HL-60/S4 treated with retinoic acid at 250 ng/mL for 4 days and 3 days (cell line): ENCODE measurements around the gene CRYBB2.
"Not testable (repeated sequence)": the region's sequence is repeated elsewhere in the genome, so short reads cannot be mapped to it uniquely, and the experiment has no call there.

Experiments
- in situ Hi-C: fragments of 300-500 bp; cut with MboI; formaldehyde crosslinking; loops from 2 replicates; pipeline ENCODE4 v1.7.0; 2022; ENCODE audit warnings: low sequenced_read_pairs

Gene CRYBB2

DNA sequence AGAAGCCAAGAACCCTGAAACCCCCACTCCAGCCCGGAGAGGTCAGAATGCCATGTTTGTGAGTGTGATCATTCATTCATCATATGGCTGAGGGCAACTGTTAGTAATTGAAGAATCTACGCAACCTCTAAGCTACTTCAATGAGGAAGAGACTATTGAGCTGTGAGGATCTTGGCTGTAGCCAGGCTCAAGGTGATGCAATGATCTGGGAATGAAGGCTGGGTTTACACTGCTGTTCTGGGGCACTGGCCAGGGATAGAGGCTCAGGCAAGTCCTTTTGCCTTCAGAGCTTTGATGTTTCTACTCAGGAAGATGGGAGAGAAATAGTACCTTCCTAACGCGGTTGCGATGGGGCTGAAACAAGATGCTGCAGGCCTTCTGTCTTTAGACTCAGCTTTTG is 12.9 kb downstream of the CRYBB2 start:
- in situ Hi-C loops: no loop called here

DNA sequence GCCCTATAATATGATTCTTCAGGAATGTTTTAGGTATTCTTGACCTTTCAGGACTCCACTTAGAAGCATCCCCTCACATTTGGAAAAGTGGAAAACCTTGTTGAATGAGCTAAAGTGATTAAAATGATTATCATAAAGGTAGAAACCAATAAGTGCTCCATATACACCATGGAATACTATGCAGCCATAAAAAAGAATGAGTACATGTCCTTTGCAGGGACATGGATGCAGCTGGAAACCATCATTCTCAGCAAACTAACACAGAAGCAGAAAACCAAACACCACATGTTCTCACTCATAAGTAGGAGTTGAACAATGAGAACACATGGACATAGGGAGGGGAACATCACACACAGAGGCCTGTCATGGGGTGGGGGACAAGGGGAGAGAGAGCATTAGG is 14.3 kb downstream of the CRYBB2 start:
- in situ Hi-C loops: not testable (repeated sequence)

GRCh38 chr22:25235547-25236290 is 16.3 kb downstream of the CRYBB2 start:
- in situ Hi-C loops: no loop called here

DNA sequence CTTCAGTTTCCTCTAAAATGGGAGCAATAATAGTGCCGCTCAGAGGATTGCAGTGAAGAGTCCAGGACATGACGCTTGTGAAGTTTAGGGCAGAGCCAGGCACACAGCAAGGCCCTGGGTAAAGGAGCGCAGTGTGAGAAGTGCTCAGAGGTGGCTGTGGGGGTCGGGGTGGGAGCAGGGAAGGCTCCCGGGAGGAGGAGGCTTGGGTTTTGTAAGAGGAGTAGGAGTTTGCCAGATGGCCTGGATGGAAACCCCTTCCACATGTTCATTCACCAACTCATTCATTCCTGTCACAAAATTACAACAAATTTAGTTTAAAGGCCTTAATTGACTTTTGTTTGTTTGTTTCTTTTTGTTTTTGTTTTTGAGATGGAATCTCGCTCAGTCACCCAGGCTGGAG is 17.0 kb downstream of the CRYBB2 start:
- in situ Hi-C loops: no loop called here

GRCh38 chr22:25237503-25237902 is 18.1 kb downstream of the CRYBB2 start:
- in situ Hi-C loops: no loop called here

GRCh38 chr22:25238058-25238457 is 18.6 kb downstream of the CRYBB2 start:
- in situ Hi-C loops: not testable (repeated sequence)

- in situ Hi-C loops: not testable (repeated sequence)
Observed at GRCh38 chr22:25255169-25255568, 35.7 kb downstream of the CRYBB2 start.

GRCh38 chr22:25267567-25267966 is 48.1 kb downstream of the CRYBB2 start:
- in situ Hi-C loops: not testable (repeated sequence)

GRCh38 chr22:25268902-25269301 is 49.5 kb downstream of the CRYBB2 start:
- in situ Hi-C loops: not testable (repeated sequence)

DNA sequence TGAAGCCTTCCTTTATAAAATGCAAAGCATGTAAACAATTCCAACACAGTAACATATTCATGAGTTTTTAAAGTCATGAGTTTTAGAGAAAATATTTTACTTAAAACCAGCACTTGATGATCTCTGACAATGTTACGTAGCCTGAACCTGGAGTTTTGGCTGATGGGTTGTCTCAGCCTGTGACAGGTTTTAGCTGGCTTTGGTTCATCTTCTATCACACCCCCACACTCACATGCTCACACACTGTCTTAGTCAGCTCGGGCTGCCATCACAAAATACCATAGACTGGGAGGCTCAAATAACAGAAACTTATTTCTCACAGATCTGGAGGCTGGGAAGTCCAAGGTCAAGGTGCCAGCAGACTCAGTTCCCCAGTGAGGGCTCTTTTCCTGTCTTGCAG is 50.6 kb downstream of the CRYBB2 start:
- in situ Hi-C loops: not testable (repeated sequence)

DNA sequence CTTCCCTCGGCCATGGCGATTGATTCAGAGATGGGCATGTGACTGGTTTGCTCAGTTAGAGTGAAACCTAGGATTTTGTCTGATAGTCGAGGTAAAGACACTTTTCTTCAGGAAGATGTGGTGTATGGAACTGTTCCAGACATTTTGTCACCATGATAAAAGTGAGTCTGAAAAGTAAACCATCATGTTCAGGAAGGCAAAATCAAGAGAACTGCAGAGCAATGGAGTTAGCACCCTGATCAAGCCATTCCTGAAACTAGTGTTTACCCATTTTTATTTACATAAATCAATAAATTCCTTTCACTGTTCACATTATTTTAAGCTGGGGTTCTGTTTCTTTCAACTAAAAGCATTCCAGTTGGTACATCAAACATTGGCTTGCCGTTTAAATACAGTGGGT is 53.8 kb downstream of the CRYBB2 start:
- in situ Hi-C loops: not testable (repeated sequence)

GRCh38 chr22:25273928-25274327 is 54.5 kb downstream of the CRYBB2 start:
- in situ Hi-C loops: not testable (repeated sequence)

- in situ Hi-C loops: not testable (repeated sequence)
Observed at GRCh38 chr22:25280118-25280517, 60.7 kb downstream of the CRYBB2 start.
